Trophoblast cell (in vitro differentiated cells and primary cell): Measurements from ENCODE around the gene FNDC3A.

ENCODE experiments used
- DNase-seq, 2 donors: peaks; one replicate each; pipeline ENCODE4 v3.0.0-alpha.2; 2016
- H2AFZ ChIP-seq: 2 replicates; pipeline ENCODE4 v1.6.1; 2013; ENCODE audit warnings: low read length, moderate library complexity, mild to moderate bottlenecking; ENCODE audit not compliant: insufficient read depth, poor library complexity
- H2AK5ac ChIP-seq: 2 replicates; pipeline ENCODE4 v1.6.1; 2013; ENCODE audit warnings: mild to moderate bottlenecking, low read length
- H2BK120ac ChIP-seq: 2 replicates; pipeline ENCODE4 v1.6.1; 2013; ENCODE audit warnings: low read length, mild to moderate bottlenecking, moderate library complexity; ENCODE audit not compliant: insufficient read depth, poor library complexity
- H2BK12ac ChIP-seq: 2 replicates; pipeline ENCODE4 v1.6.1; 2013; ENCODE audit warnings: mild to moderate bottlenecking, low read length, moderate library complexity
- H2BK5ac ChIP-seq: 2 replicates; pipeline ENCODE4 v1.6.1; 2013; ENCODE audit warnings: low read length, low read depth, moderate library complexity, mild to moderate bottlenecking; ENCODE audit not compliant: poor library complexity
- H3K14ac ChIP-seq: 2 replicates; pipeline ENCODE4 v1.6.1; 2013; ENCODE audit warnings: mild to moderate bottlenecking, low read length
- H3K18ac ChIP-seq: 2 replicates; pipeline ENCODE4 v1.6.1; 2013; ENCODE audit warnings: mild to moderate bottlenecking, low read length
- H3K23ac ChIP-seq: 2 replicates; pipeline ENCODE4 v1.6.1; 2013; ENCODE audit warnings: low read length
- H3K27ac ChIP-seq: 2 replicates; pipeline ENCODE4 v1.5.1; 2013; ENCODE audit warnings: low read depth, mild to moderate bottlenecking, inconsistent platforms, low read length, moderate library complexity
- H3K27me3 ChIP-seq: 2 replicates; pipeline ENCODE4 v1.6.1; 2013; ENCODE audit warnings: inconsistent platforms, mild to moderate bottlenecking, low read length, moderate library complexity; ENCODE audit not compliant: insufficient read depth
- H3K36me3 ChIP-seq, 2 experiments: 1 replicate in 1 of 2; 2 replicates in 1 of 2; pipeline ENCODE4 v1.6.1; 2013; ENCODE audit warnings: low read length in 2 of 2, mild to moderate bottlenecking in 2 of 2, moderate library complexity in 1 of 2; ENCODE audit not compliant: insufficient read depth in 2 of 2, control insufficient read depth in 1 of 2
- H3K4ac ChIP-seq: 2 replicates; pipeline ENCODE4 v1.6.1; 2013; ENCODE audit warnings: low read depth, mild to moderate bottlenecking, low read length, moderate library complexity
- H3K4me1 ChIP-seq, 2 experiments: 1 replicate in 1 of 2; 2 replicates in 1 of 2; pipeline ENCODE4 v1.6.1; 2013; ENCODE audit warnings: low read length in 2 of 2, mild to moderate bottlenecking in 2 of 2, moderate library complexity in 1 of 2; ENCODE audit not compliant: insufficient read depth in 2 of 2, control insufficient read depth in 1 of 2
- H3K4me2 ChIP-seq: 2 replicates; pipeline ENCODE4 v1.6.1; 2013; ENCODE audit warnings: inconsistent platforms, mild to moderate bottlenecking, low read length, moderate library complexity
- H3K4me3 ChIP-seq: 2 replicates; pipeline ENCODE4 v1.5.1; 2013; ENCODE audit warnings: mild to moderate bottlenecking, low read depth, low read length, inconsistent platforms
- H3K79me1 ChIP-seq: one replicate; pipeline ENCODE4 v1.6.1; 2013; ENCODE audit warnings: low read length
- H3K79me2 ChIP-seq: 2 replicates; pipeline ENCODE4 v1.6.1; 2013; ENCODE audit warnings: low read length, mild to moderate bottlenecking; ENCODE audit not compliant: control insufficient read depth, insufficient read depth, poor library complexity
- H3K9ac ChIP-seq: 2 replicates; pipeline ENCODE4 v1.6.1; 2013; ENCODE audit warnings: mild to moderate bottlenecking, low read length
- H3K9me3 ChIP-seq: 2 replicates; pipeline ENCODE4 v1.6.1; 2013; ENCODE audit warnings: low read depth, mild to moderate bottlenecking, control low read depth, inconsistent platforms, low read length; ENCODE audit not compliant: insufficient read depth
- H4K12ac ChIP-seq: 2 replicates; pipeline ENCODE4 v1.6.1; 2013; ENCODE audit warnings: low read depth, mild to moderate bottlenecking, low read length, moderate library complexity
- H4K8ac ChIP-seq: 2 replicates; pipeline ENCODE4 v1.6.1; 2013; ENCODE audit warnings: low read depth, mild to moderate bottlenecking, low read length, moderate library complexity
- H4K91ac ChIP-seq: one replicate; pipeline ENCODE4 v1.6.1; 2013; ENCODE audit warnings: low read depth, mild to moderate bottlenecking, low read length, moderate library complexity
- WGBS: extraction: QIAGEN DNeasy Blood & Tissue Kit; methylation state at CpG from one replicate; pipeline ENCODE4 v1.1.7; 2013; ENCODE audit warnings: missing lambda C conversion rate; ENCODE audit not compliant: insufficient read length, insufficient coverage; ENCODE audit errors: extremely low coverage; 5-methylcytosine and 5-hydroxymethylcytosine counted together

Gene FNDC3A

GRCh38 chr13:49086722-49087121 is 111.0 kb downstream of the FNDC3A start:
- H4K12ac ChIP-seq: no peak overlapping the region
- H3K9ac ChIP-seq: no peak overlapping the region
- H3K14ac ChIP-seq: no peak overlapping the region

DNA sequence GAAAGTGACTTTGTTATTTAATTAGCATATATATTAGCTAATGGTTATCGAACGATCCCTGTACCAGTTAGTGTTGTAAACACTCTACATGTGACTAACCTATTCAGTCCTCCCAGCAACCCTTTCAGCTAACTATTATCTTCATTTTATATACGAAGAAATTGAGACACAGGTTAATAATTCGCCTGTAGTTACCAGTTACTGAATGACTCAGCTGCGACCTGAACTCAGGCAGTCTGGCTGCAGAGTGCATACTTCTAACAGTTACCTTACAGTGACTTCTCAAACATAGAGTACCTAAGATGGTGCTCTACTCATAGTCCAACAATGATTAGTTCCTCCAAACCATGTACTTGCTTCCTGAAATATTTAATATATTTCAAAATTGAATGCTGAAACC is 117.7 kb downstream of the FNDC3A start:
- H3K18ac ChIP-seq: no peak overlapping the region
- no peaks in the 10 kb centered on the region for H3K4me1 ChIP-seq
- no peak overlapping the region for H3K9ac ChIP-seq
- H4K8ac ChIP-seq: no peak overlapping the region
- H3K27ac ChIP-seq: no peak overlapping the region
- no peak overlapping the region for H2BK12ac ChIP-seq
- no peak overlapping the region for H4K91ac ChIP-seq
- H3K4ac ChIP-seq: no peak overlapping the region
- no CpG with 5 or more reads among the region's 5 CpGs for WGBS
- H3K36me3 ChIP-seq: peaks cover 0 to 4% of the 10 kb centered on the region in 2 experiments
- H4K12ac ChIP-seq: no peak overlapping the region
- no peak overlapping the region for H2AK5ac ChIP-seq
- no peak overlapping the region for H3K4me2 ChIP-seq
- DNase-seq: no peak
- no peaks in the 10 kb centered on the region for H3K79me2 ChIP-seq
- no peak overlapping the region for H3K14ac ChIP-seq
- H3K79me1 ChIP-seq: no peaks in the 10 kb centered on the region
- no peaks in the 10 kb centered on the region for H3K27me3 ChIP-seq
- no peak overlapping the region for H2AFZ ChIP-seq
- no peak overlapping the region for H2BK120ac ChIP-seq
- H2BK5ac ChIP-seq: no peak overlapping the region
- no peak overlapping the region for H3K23ac ChIP-seq
- no peaks in the 10 kb centered on the region for H3K9me3 ChIP-seq
- no peak overlapping the region for H3K4me3 ChIP-seq

More at GRCh38 chr13:49086722-49087121, 111.0 kb downstream of the FNDC3A start:
- H3K27ac ChIP-seq: no peak overlapping the region
- no peak overlapping the region for H3K4ac ChIP-seq
- H2AFZ ChIP-seq: no peak overlapping the region
- no peaks in the 10 kb centered on the region for H3K27me3 ChIP-seq
- no peak overlapping the region for H3K4me3 ChIP-seq
- no peaks in the 10 kb centered on the region for H3K79me1 ChIP-seq
- no peak overlapping the region for H2BK120ac ChIP-seq
- no peak overlapping the region for H2BK5ac ChIP-seq
- no peak overlapping the region for H3K18ac ChIP-seq
- H3K36me3 ChIP-seq: peaks cover 0 to 4% of the 10 kb centered on the region in 2 experiments
- peak in 1 of 2 donors; percentile 8 for DNase-seq
- H3K4me2 ChIP-seq: no peak overlapping the region
- peaks cover 0 to 2% of the 10 kb centered on the region in 2 experiments for H3K4me1 ChIP-seq
- H3K9me3 ChIP-seq: no peaks in the 10 kb centered on the region
- H3K79me2 ChIP-seq: no peaks in the 10 kb centered on the region
- no peak overlapping the region for H2BK12ac ChIP-seq
- no peak overlapping the region for H4K91ac ChIP-seq
- no peak overlapping the region for H3K23ac ChIP-seq
- WGBS: no CpG with 5 or more reads among the region's 2 CpGs
- H2AK5ac ChIP-seq: no peak overlapping the region
- H4K8ac ChIP-seq: no peak overlapping the region

GRCh38 chr13:49097374-49097773 is 121.7 kb downstream of the FNDC3A start:
- Histone ChIP-seq H3K27ac (no peak overlapping the region), H4K8ac (no peak overlapping the region), H3K4me2 (no peak overlapping the region), H3K36me3 (no peaks in the 10 kb centered on the region), H3K14ac (no peak overlapping the region), H3K9ac (no peak overlapping the region), H3K4me1 (no peaks in the 10 kb centered on the region), H3K79me2 (no peaks in the 10 kb centered on the region), H2BK12ac (no peak overlapping the region), H2AK5ac (no peak overlapping the region), H3K79me1 (no peaks in the 10 kb centered on the region), H4K91ac (no peak overlapping the region), H3K23ac (no peak overlapping the region), H3K18ac (no peak overlapping the region), H3K27me3 (no peaks in the 10 kb centered on the region), H3K9me3 (no peaks in the 10 kb centered on the region), H4K12ac (no peak overlapping the region), H3K4me3 (no peak overlapping the region), H2BK120ac (no peak overlapping the region), H3K4ac (no peak overlapping the region), H2BK5ac (no peak overlapping the region), H2AFZ (no peak overlapping the region)
- no CpG with 5 or more reads among the region's 2 CpGs for WGBS
- DNase-seq: peak in 1 of 2 donors; percentile 32

GRCh38 chr13:49098198-49098597 is 122.5 kb downstream of the FNDC3A start:
- Histone ChIP-seq H2AK5ac (no peak overlapping the region), H3K14ac (no peak overlapping the region), H4K91ac (no peak overlapping the region), H3K4me1 (no peaks in the 10 kb centered on the region), H2BK120ac (no peak overlapping the region), H3K18ac (no peak overlapping the region), H3K79me2 (no peaks in the 10 kb centered on the region), H3K4me3 (no peak overlapping the region), H3K27ac (no peak overlapping the region), H3K4ac (no peak overlapping the region), H3K79me1 (no peaks in the 10 kb centered on the region), H2BK5ac (no peak overlapping the region), H3K23ac (no peak overlapping the region), H3K9me3 (no peaks in the 10 kb centered on the region), H3K9ac (no peak overlapping the region), H2BK12ac (no peak overlapping the region), H3K27me3 (no peaks in the 10 kb centered on the region), H4K12ac (no peak overlapping the region), H2AFZ (no peak overlapping the region), H4K8ac (no peak overlapping the region), H3K36me3 (no peaks in the 10 kb centered on the region), H3K4me2 (no peak overlapping the region)
- WGBS: no CpG with 5 or more reads among the region's 2 CpGs
- peak; percentile 6 to 52 for DNase-seq
